PFSK-1 (cell line): ENCODE results near the gene SPATA16.

Source experiments
- SIN3A ChIP-seq: IDR thresholded peaks from 2 replicates; pipeline ENCODE4 v1.6.1; 2012; ENCODE audit warnings: mild to moderate bottlenecking, low read length, moderate library complexity, borderline replicate concordance; ENCODE audit not compliant: insufficient read depth
- TAF1 ChIP-seq: IDR thresholded peaks from 2 replicates; pipeline ENCODE4 v1.6.1; 2012; ENCODE audit warnings: low read length, control low read depth, borderline replicate concordance; ENCODE audit not compliant: insufficient read depth

- TF ChIP-seq SIN3A (no peak), TAF1 (no peak)
Measured at GRCh38 chr3:172974969-172975368, 166.1 kb downstream of the SPATA16 start.
